Sigmoid colon (tissue), 7 donors: ENCODE measurements around the gene TRPM3. TPM values are rescaled to one million over a fixed set of nuclear protein-coding genes. Genes with fewer than 3 reads are reported as not detected.

Source experiments
- DNase-seq: peaks from one replicate; pipeline ENCODE4 v3.0.0-alpha.2; 2019
- H3K27ac ChIP-seq, 4 donors: fragments of 200-600 bp; sonication (generic); one replicate each; pipeline ENCODE4 v1.5.1; 2016 to 2019; ENCODE audit warnings: mild to moderate bottlenecking in 1 of 4
- H3K27me3 ChIP-seq, 3 donors: fragments of 200-600 bp; sonication (generic); one replicate each; pipeline ENCODE4 v1.5.1; 2019; ENCODE audit warnings: mild to moderate bottlenecking in 1 of 3
- H3K36me3 ChIP-seq, 4 donors: fragments of 200-600 bp; sonication (generic); one replicate each; pipeline ENCODE4 v1.5.1; 2016 to 2019
- H3K4me1 ChIP-seq, 4 donors: fragments of 200-600 bp; sonication (generic); one replicate each; pipeline ENCODE4 v1.5.1; 2017 to 2019
- H3K4me3 ChIP-seq, 4 donors: fragments of 200-600 bp; sonication (generic); one replicate each; pipeline ENCODE4 v1.5.1; 2017 to 2019; ENCODE audit warnings: mild to moderate bottlenecking in 2 of 4, moderate library complexity in 1 of 4
- H3K9me3 ChIP-seq, 4 donors: fragments of 200-600 bp in 3 of 4; sonication (generic) in 3 of 4; one replicate each; pipeline versions ENCODE4 v1.5.1 to v1.6.1; 2013 to 2019
- EP300 ChIP-seq, 4 donors: sonication (generic); formaldehyde crosslinking; IDR thresholded peaks; one replicate each; pipeline ENCODE4 v1.6.1; 2017; ENCODE audit warnings: antibody characterized with exemption in 4 of 4
- POLR2A ChIP-seq, 2 donors: fragments of 450-650 bp; IDR thresholded peaks; one replicate each; pipeline ENCODE4 v1.6.1; 2016; ENCODE audit warnings: antibody characterized with exemption in 2 of 2, mild to moderate bottlenecking in 2 of 2, moderate library complexity in 2 of 2
- POLR2AphosphoS5 ChIP-seq, 4 donors: sonication (generic); formaldehyde crosslinking; IDR thresholded peaks; one replicate each; pipeline ENCODE4 v1.6.1; 2017; ENCODE audit warnings: antibody characterized with exemption in 4 of 4
- WGBS, 2 donors: extraction: QIAGEN DNeasy Blood & Tissue Kit; methylation state at CpG; one replicate each; pipeline ENCODE4 v1.1.7; 2013; 5-methylcytosine and 5-hydroxymethylcytosine counted together
- intact Hi-C: fragments of 100-400 bp; cut with DNase I; formaldehyde crosslinking; loops from one replicate; pipeline ENCODE4 v1.15.1; 2023
- polyA plus RNA-seq, 3 donors: library from polyadenylated mRNA; stranded (reverse); fragments of 200-250 nt; gene quantifications; one replicate each; pipeline ENCODE4 v1.2.3, GENCODE V29; 2013
- total RNA-seq, 4 donors: library from RNA; depleted of rRNA; stranded (reverse); fragments of >200 nt; gene quantifications; one replicate each; pipeline ENCODE4 v1.1.0, GENCODE V29; 2016
- TF ChIP-seq, protein P1 (sequence below), 4 experiments: fragments of 450-650 bp in 3 of 4; fragments of 200-600 bp in 1 of 4; IDR thresholded peaks; one replicate each; pipeline ENCODE4 v1.5.1; 2016 to 2019; ENCODE audit warnings: antibody characterized with exemption in 4 of 4, mild to moderate bottlenecking in 3 of 4, moderate library complexity in 2 of 4
- donor health status: healthy with polysubstance abuse.
- donor health status: Bipolar disorder and iron deficiency.
- donor health status: healthy.

The TRPM3 gene
- total and polyA plus RNA-seq, 7 donors: 0.07 to 1.8 (median 0.41) TPM; not detected in 2

DNA sequence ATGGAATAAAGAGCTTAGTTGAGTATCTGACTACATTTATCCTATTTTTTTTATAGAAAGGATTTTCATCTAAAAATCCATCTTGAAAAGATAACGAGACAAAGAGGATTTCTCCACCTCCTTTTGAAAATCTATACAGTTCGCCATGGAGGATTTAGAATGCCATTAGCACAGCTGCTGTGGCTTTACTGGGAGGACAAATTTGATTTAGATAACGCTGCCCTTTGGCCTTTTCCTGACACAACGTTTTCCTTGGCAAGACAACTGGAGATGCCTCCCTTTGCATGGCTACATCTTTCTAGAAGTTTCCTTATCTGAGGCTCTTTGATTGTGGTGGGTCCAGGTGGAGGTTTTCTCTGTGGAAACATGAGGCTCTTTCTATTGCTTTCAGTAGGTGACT, 560.3 kb downstream of the TRPM3 start:
- 74 to 81% methylated on average over 4 of the region's 4 CpGs for WGBS, 2 donors
- H3K9me3 ChIP-seq: no peaks in the 10 kb centered on the region
- no peaks in the 10 kb centered on the region for H3K36me3 ChIP-seq
- no peak overlapping the region for H3K4me3 ChIP-seq
- no peaks in the 10 kb centered on the region for H3K4me1 ChIP-seq
- no peaks in the 10 kb centered on the region for H3K27me3 ChIP-seq
- intact Hi-C loops: no loop called here
- DNase-seq: no peak
- H3K27ac ChIP-seq: peak overlapping the region; percentile 24 to 55 (median 49)
- no peak for TF ChIP-seq POLR2AphosphoS5 (IDR thresholded peaks at IDR 0.05)
- TF ChIP-seq, protein P1, sequence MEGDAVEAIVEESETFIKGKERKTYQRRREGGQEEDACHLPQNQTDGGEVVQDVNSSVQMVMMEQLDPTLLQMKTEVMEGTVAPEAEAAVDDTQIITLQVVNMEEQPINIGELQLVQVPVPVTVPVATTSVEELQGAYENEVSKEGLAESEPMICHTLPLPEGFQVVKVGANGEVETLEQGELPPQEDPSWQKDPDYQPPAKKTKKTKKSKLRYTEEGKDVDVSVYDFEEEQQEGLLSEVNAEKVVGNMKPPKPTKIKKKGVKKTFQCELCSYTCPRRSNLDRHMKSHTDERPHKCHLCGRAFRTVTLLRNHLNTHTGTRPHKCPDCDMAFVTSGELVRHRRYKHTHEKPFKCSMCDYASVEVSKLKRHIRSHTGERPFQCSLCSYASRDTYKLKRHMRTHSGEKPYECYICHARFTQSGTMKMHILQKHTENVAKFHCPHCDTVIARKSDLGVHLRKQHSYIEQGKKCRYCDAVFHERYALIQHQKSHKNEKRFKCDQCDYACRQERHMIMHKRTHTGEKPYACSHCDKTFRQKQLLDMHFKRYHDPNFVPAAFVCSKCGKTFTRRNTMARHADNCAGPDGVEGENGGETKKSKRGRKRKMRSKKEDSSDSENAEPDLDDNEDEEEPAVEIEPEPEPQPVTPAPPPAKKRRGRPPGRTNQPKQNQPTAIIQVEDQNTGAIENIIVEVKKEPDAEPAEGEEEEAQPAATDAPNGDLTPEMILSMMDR (IDR thresholded peaks at IDR 0.05): no peak
- TF ChIP-seq EP300 (IDR thresholded peaks at IDR 0.05): no peak
- no peak for TF ChIP-seq POLR2A (IDR thresholded peaks at IDR 0.05)

DNA sequence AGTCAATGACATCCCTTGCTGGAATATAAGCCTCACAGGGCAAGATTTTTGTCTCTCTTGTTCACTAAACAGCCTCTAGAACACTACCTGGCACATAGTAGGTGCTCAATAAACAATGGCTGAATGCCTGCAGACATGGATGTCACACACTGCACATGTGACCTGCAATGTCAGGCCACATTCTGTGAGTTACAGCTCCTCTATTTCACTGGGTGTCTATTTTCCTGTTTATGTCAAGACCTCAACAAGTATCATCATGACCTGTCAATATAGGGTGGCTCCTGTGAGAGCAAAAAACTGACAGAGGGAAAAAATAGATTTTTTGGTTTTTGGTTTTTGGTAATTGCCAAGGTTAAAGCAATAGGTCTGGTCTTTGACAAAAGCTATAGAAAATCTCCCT, 562.3 kb downstream of the TRPM3 start:
- no peak overlapping the region for H3K4me3 ChIP-seq
- no peak for DNase-seq
- no peak overlapping the region for H3K27ac ChIP-seq
- intact Hi-C loops: no loop called here
- peaks cover 0 to 13% (median 11%) of the 10 kb centered on the region in 4 donors for H3K4me1 ChIP-seq
- no peak for TF ChIP-seq POLR2AphosphoS5 (IDR thresholded peaks at IDR 0.05)
- no peak for TF ChIP-seq EP300 (IDR thresholded peaks at IDR 0.05)
- TF ChIP-seq, protein P1 (IDR thresholded peaks at IDR 0.05): no peak
- TF ChIP-seq POLR2A (IDR thresholded peaks at IDR 0.05): no peak
- H3K36me3 ChIP-seq: no peaks in the 10 kb centered on the region
- no peaks in the 10 kb centered on the region for H3K27me3 ChIP-seq
- no peaks in the 10 kb centered on the region for H3K9me3 ChIP-seq

DNA sequence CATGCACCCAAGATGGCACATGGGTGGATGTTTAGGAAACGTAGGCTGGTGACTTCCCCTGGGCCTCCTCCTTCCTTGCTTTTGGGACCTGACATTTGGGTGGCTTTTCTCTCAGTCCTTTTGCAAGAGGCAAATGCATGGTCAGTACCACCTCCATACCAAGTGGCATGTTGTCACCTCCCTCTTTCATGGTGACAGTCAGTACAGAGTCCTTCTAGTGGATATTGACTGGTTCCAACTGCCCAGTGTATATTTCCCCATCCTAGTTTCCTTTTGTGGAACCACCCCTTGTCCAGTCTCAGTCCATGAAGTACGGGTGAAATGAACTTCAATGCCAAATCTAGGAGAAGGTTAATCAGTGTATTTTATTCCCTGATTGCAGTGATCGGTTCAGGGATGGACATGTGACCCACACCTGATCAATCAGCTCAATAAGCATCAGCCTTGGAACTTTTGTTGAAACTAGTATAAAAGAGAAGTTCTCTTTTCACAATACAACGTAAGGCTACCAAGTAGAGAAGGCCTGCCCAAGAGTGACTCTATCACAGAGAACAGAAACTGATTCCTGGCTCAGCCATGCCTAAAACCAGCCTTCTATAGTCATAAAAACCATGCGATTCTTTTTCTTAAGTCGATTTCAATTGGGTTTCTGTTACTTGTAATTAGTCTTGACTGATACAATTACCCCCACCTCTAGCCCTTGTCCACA, 563.6 kb downstream of the TRPM3 start:
- no peaks in the 10 kb centered on the region for H3K36me3 ChIP-seq

DNA sequence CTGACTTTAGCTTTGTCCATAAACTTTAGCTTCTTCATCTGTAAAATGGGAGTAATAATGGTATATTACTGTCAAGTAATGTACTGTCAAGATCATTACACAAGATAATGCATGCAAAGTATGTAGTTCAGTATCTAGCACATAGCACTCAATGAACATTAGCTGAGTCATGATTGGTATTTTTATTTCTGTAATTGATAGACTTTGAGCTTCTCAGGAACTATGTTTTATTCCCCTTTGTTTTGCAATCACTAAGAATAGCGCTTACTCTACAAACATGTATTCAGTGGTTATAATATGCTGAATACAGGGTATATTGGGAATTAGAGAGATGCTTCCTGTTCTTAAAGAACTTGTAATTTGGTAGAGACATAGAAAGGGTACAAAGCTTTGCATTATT, 564.6 kb downstream of the TRPM3 start:
- TF ChIP-seq POLR2A (IDR thresholded peaks at IDR 0.05): no peak
- TF ChIP-seq EP300 (IDR thresholded peaks at IDR 0.05): no peak
- TF ChIP-seq, protein P1 (IDR thresholded peaks at IDR 0.05): no peak
- TF ChIP-seq POLR2AphosphoS5 (IDR thresholded peaks at IDR 0.05): no peak
- WGBS, 2 donors: 86 to 92% methylated on average over 1 of the region's 1 CpG
- intact Hi-C loops: no loop called here

More for the DNA sequence above, 563.6 kb downstream of the TRPM3 start:
- intact Hi-C loops: no loop called here
- H3K4me3 ChIP-seq: no peak overlapping the region
- H3K4me1 ChIP-seq: peaks cover 0 to 20% (median 16%) of the 10 kb centered on the region in 4 donors
- H3K27me3 ChIP-seq: no peaks in the 10 kb centered on the region
- no peak for DNase-seq
- no peaks in the 10 kb centered on the region for H3K9me3 ChIP-seq
- WGBS, 2 donors: 71 to 88% methylated on average over 6 of the region's 6 CpGs
- H3K27ac ChIP-seq: no peak overlapping the region
- TF ChIP-seq POLR2AphosphoS5 (IDR thresholded peaks at IDR 0.05) (no peak), EP300 (IDR thresholded peaks at IDR 0.05) (no peak)

DNA sequence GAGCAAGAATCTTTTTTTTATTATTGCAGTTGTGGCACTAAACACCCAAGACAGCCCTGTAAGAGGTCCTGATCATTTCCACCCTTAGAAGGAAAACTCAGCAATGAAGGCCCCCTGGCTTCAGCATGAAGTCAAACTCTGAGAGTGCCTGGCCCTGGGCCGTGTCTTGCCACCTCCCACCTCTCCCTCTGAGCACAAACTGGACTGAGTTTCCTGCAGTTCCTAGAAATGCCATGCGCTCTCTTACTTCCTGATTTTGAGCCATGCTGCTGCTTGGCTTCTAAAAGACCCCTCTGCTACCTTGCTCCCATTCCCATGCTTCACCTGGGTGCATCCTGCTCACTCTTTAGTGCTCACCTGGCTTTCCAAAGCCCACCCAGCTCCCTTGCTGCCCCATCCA, 566.5 kb downstream of the TRPM3 start:
- DNase-seq: no peak
- peak overlapping the region in 3 of 4 donors; percentile 38 to 71 (median 67) for H3K27ac ChIP-seq
- intact Hi-C loops: no loop called here

More for the DNA sequence above, 564.6 kb downstream of the TRPM3 start:
- no peak for DNase-seq
- no peak overlapping the region for H3K27ac ChIP-seq
- no peaks in the 10 kb centered on the region for H3K9me3 ChIP-seq
- H3K4me3 ChIP-seq: no peak overlapping the region
- peaks cover 0 to 20% (median 16%) of the 10 kb centered on the region in 4 donors for H3K4me1 ChIP-seq
- H3K36me3 ChIP-seq: no peaks in the 10 kb centered on the region
- no peaks in the 10 kb centered on the region for H3K27me3 ChIP-seq

More for the DNA sequence above, 566.5 kb downstream of the TRPM3 start:
- Histone ChIP-seq H3K4me3 (no peak overlapping the region), H3K4me1 (peaks cover 0 to 20% (median 16%) of the 10 kb centered on the region in 4 donors), H3K9me3 (peaks cover 0 to 4% (median 0%) of the 10 kb centered on the region in 4 donors), H3K27me3 (no peaks in the 10 kb centered on the region), H3K36me3 (no peaks in the 10 kb centered on the region)
- WGBS, 2 donors: 78 to 90% methylated on average over 2 of the region's 2 CpGs
- TF ChIP-seq POLR2AphosphoS5 (IDR thresholded peaks at IDR 0.05) (no peak), EP300 (IDR thresholded peaks at IDR 0.05) (no peak), POLR2A (IDR thresholded peaks at IDR 0.05) (no peak)
- TF ChIP-seq, protein P1 (IDR thresholded peaks at IDR 0.05): no peak
